Activated CD8-positive, alpha-beta memory T cell treated with anti-CD3 and anti-CD28 coated beads for 24 hours (primary cell): ENCODE measurements around the gene MRTFB.

Experiments used
- DNase-seq: peaks from one replicate; pipeline ENCODE4 v3.0.0-alpha.2; 2020

MRTFB gene

GRCh38 chr16:14242769-14243168, 171.7 kb downstream of the MRTFB start:
- DNase-seq = no peak

GRCh38 chr16:14244196-14245010, 173.3 kb downstream of the MRTFB start:
- DNase-seq = no peak

- DNase-seq = no peak
These were observed 177.7 kb downstream of the MRTFB start for GRCh38 chr16:14248791-14249190.

- DNase-seq = peak; percentile 72
These were observed 178.3 kb downstream of the MRTFB start for GRCh38 chr16:14249291-14250032.

GRCh38 chr16:14251419-14251818, 180.3 kb downstream of the MRTFB start:
- DNase-seq = no peak

- no peak for DNase-seq
These were observed 181.7 kb downstream of the MRTFB start for GRCh38 chr16:14252860-14253259.

GRCh38 chr16:14263011-14263410, 191.9 kb downstream of the MRTFB start:
- no peak for DNase-seq

- DNase-seq = no peak
These were observed 192.7 kb downstream of the MRTFB start for GRCh38 chr16:14263769-14264168.

GRCh38 chr16:14264327-14264943, 193.3 kb downstream of the MRTFB start:
- DNase-seq = no peak

GRCh38 chr16:14268073-14268472, 197.0 kb downstream of the MRTFB start:
- no peak for DNase-seq

GRCh38 chr16:14275934-14276333, 204.8 kb downstream of the MRTFB start:
- DNase-seq = no peak

- no peak for DNase-seq
These were observed 207.6 kb downstream of the MRTFB start for GRCh38 chr16:14278749-14279148.

- DNase-seq = no peak
These were observed 209.4 kb downstream of the MRTFB start for GRCh38 chr16:14280541-14280940.

GRCh38 chr16:14283786-14284185, 212.7 kb downstream of the MRTFB start:
- DNase-seq = no peak

GRCh38 chr16:14284371-14284770, 213.3 kb downstream of the MRTFB start:
- DNase-seq = peak; percentile 40

GRCh38 chr16:14284930-14285512, 213.9 kb downstream of the MRTFB start:
- no peak for DNase-seq

GRCh38 chr16:14285513-14286367, 214.6 kb downstream of the MRTFB start:
- DNase-seq = peak; percentile 100

- DNase-seq = peak; percentile 62
These were observed 215.5 kb downstream of the MRTFB start for GRCh38 chr16:14286368-14287230.

GRCh38 chr16:14289692-14290340, 218.7 kb downstream of the MRTFB start:
- peak; percentile 61 for DNase-seq

GRCh38 chr16:14291286-14291685, 220.2 kb downstream of the MRTFB start:
- DNase-seq = no peak
